ENCODE results near the gene NPC1L1. TPM values are rescaled to one million over a fixed set of nuclear protein-coding genes. Genes with fewer than 3 reads are reported as not detected.

Gene NPC1L1
- total and polyA plus RNA-seq, 5 donors: 0.05 to 0.08 (median 0.06) TPM; not detected in 2

DNA sequence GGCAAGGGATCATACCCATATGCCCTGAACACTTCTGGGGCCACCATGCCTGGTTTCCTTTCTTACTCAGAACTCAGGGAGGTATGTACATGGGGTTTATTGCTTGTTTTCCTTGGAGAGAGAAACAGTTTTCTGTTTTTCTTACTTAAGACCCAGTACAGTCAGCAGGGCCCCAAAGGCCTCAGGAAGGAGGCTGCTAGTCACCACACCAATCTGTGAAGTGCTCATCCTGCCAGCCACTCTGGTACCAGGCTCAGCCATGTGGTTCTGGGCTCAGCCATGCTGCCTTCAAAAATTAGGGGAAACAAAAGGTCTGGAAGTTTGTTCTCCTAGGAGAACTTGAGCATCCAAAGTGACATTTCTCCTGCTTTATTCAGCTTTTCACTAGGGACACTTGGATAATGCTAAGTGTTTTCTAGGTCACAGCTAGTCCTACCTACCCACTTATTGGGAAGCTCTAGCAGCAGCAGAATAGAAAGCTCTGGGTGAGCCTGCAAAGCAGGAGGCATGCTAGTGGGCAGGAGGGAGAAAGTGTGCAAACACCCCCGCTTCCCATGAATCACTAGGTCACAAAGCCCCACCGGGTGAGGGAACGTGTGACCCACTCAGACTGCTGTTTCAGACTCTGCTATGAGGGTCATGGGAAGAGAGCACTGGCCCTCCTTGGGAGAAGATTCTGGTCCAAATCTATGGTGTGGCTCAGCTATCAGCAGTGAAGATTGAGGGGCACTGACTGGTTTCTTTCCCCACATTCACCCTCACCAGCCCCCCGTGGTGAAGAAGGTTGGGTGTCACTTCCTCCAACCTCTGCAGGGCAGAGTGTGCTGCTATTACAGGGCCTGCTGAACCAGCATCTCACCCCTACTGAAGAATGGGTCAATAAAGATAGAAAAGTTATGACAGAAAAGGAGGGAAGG lies 74.6 kb downstream of the NPC1L1 start:
- H3K4me1 ChIP-seq (ENCODE audit: control insufficient read depth, insufficient read depth, low read length): peaks cover 28% of the 10 kb centered on the region
- H3K27ac ChIP-seq (ENCODE audit: low read length): no peak overlapping the region
- ATAC-seq: no peak
- DNase-seq: no peak
- intact Hi-C loops (cut with DNase I): no loop called here
- WGBS: 87% methylated on average over 4 of the region's 4 CpGs
- H3K9me3 ChIP-seq (ENCODE audit: control insufficient read depth, low read length): no peaks in the 10 kb centered on the region
- no peak overlapping the region for H3K4me3 ChIP-seq (ENCODE audit: low read length)
- no peaks in the 10 kb centered on the region for H3K27me3 ChIP-seq (ENCODE audit: control insufficient read depth, insufficient read depth)

DNA sequence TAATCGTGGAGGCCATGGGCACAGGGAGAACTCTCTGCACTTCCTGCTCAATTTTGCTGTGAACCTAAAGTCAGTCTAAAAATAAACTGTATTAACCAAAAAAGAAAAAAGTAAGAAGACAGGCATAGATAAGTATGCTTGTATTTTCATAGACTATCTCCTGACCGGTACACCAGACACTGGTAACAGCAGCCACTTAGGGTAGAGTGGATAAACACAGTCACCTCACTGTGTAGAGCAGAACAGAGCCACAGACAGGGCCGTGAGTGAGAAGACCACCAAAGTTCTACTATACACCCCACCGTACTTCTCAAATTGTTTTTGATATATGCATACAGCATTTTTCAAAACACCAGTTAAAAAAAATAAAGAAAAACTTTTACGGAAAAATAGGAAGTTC lies 75.6 kb downstream of the NPC1L1 start:
- peak; percentile 55 to 77 for ATAC-seq
- H3K27ac ChIP-seq (ENCODE audit: low read length): no peak overlapping the region
- H3K9me3 ChIP-seq (ENCODE audit: control insufficient read depth, low read length): no peaks in the 10 kb centered on the region
- intact Hi-C loops (cut with DNase I): no loop called here
- H3K4me3 ChIP-seq (ENCODE audit: low read length): no peak overlapping the region
- H3K27me3 ChIP-seq (ENCODE audit: control insufficient read depth, insufficient read depth): no peaks in the 10 kb centered on the region
- 60% methylated on average over 5 of the region's 5 CpGs for WGBS
- peaks cover 31% of the 10 kb centered on the region for H3K4me1 ChIP-seq (ENCODE audit: control insufficient read depth, insufficient read depth, low read length)
- DNase-seq: no peak

DNA sequence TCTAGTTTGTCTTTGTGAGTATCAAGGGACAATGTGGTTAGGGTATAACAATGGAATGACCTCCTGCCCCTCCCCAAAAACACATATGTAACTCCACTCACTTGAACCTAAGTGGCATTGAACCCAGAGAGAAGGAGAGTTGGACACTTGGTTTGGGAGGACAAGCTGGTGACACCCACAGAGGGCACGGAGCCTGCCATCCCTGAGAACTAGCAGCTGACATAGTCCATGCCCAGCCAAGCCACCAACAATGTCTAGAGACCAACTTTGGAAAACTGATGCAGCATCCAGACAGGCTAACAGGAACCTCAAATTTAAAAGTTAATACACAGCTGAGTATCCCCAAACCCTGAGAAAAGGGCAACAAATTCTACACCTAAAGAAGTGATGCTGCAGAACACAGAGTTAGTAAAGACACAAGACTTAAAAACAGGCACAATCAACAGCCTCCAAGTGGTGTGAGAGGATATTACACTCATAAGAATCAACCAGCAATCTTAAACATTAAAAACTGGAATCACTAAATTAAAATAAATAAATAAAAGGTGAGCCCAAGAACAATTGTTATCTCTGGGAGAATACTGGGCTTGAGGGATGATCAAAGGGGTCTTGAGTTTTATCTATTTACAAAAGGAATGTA lies 77.8 kb downstream of the NPC1L1 start:
- Histone ChIP-seq H3K27me3 (ENCODE audit: control insufficient read depth, insufficient read depth) (no peaks in the 10 kb centered on the region), H3K4me1 (ENCODE audit: control insufficient read depth, insufficient read depth, low read length) (peaks cover 28% of the 10 kb centered on the region), H3K4me3 (ENCODE audit: low read length) (no peak overlapping the region), H3K27ac (ENCODE audit: low read length) (no peak overlapping the region), H3K9me3 (ENCODE audit: control insufficient read depth, low read length) (no peaks in the 10 kb centered on the region)
- intact Hi-C loops (cut with DNase I): no loop called here
- no peak for ATAC-seq
- 81% methylated on average over 1 of the region's 1 CpG for WGBS
- DNase-seq: no peak

Other genes starting within 250 kb of the NPC1L1 start
- 100 to 1,000 TPM in 2 of 4 donors, 10 to 100 TPM in 2; 79.7 to 134 (median 106) TPM for gene CAMK2B, start 215.7 kb downstream of the NPC1L1 start, total RNA-seq
- 105 TPM for gene CAMK2B, start 215.7 kb downstream of the NPC1L1 start, polyA plus RNA-seq
- 100 to 1,000 TPM in 3 of 4 donors, 10 to 100 TPM in 1; 92.4 to 108 (median 104) TPM for gene NUDCD3, start 50.7 kb downstream of the NPC1L1 start, total RNA-seq
- 29.0 TPM for gene NUDCD3, start 50.7 kb downstream of the NPC1L1 start, polyA plus RNA-seq
- 10 to 100 TPM; 23.4 to 35.5 (median 28.2) TPM for gene DDX56, start 32.6 kb upstream of the NPC1L1 start, total RNA-seq
- gene DDX56, start 32.6 kb upstream of the NPC1L1 start, polyA plus RNA-seq: 24.1 TPM
- 10 to 100 TPM; 63.2 to 75.2 (median 66.6) TPM for gene TMED4, start 40.9 kb upstream of the NPC1L1 start, total RNA-seq
- gene TMED4, start 40.9 kb upstream of the NPC1L1 start, polyA plus RNA-seq: 63.9 TPM
- gene OGDH, start 65.3 kb upstream of the NPC1L1 start, total RNA-seq: 100 to 1,000 TPM; 347 to 406 (median 380) TPM
- 168 TPM for gene OGDH, start 65.3 kb upstream of the NPC1L1 start, polyA plus RNA-seq
- 10 to 100 TPM; 47.4 to 61.6 (median 51.2) TPM for gene ZMIZ2, start 207.5 kb upstream of the NPC1L1 start, total RNA-seq
- gene ZMIZ2, start 207.5 kb upstream of the NPC1L1 start, polyA plus RNA-seq: 36.3 TPM